GM23338 (cell line): Measurements from ENCODE around the gene RESP18. TPM values are rescaled to one million over a fixed set of nuclear protein-coding genes. Genes with fewer than 3 reads are reported as not detected.

Experiments
- ATAC-seq: fragments of 200-7000 bp; cut with Tn5 transposase; 3 replicates; pipeline ENCODE4 v1.9.1; 2020
- DNase-seq: peaks from one replicate; pipeline ENCODE4 v3.0.0-alpha.2; 2015; ENCODE audit warnings: low spot score
- H2AFZ ChIP-seq: fragments of 200-600 bp; sonication (generic); 2 replicates; pipeline ENCODE4 v1.8.0; 2016; ENCODE audit warnings: antibody characterized with exemption, mild to moderate bottlenecking, moderate library complexity
- H3F3A ChIP-seq: fragments of 200-600 bp; sonication (generic); replicated peaks from 2 replicates; pipeline ENCODE4 v1.8.0; 2017; ENCODE audit warnings: antibody characterized with exemption, mixed run types, low read depth
- H3K27ac ChIP-seq: fragments of 200-600 bp; sonication (generic); 2 replicates; pipeline ENCODE4 v1.6.1; 2016; ENCODE audit warnings: low read depth
- H3K27me3 ChIP-seq: fragments of 200-600 bp; sonication (generic); 2 replicates; pipeline ENCODE4 v1.8.0; 2016; ENCODE audit warnings: mild to moderate bottlenecking, mixed run types, moderate library complexity; ENCODE audit not compliant: insufficient read depth
- H3K36me3 ChIP-seq: fragments of 200-600 bp; sonication (generic); 2 replicates; pipeline ENCODE4 v1.8.0; 2016; ENCODE audit warnings: mild to moderate bottlenecking; ENCODE audit not compliant: insufficient read depth
- H3K4me1 ChIP-seq: fragments of 200-600 bp; sonication (generic); 2 replicates; pipeline ENCODE4 v1.8.0; 2016; ENCODE audit warnings: mild to moderate bottlenecking, moderate library complexity; ENCODE audit not compliant: insufficient read depth
- H3K4me2 ChIP-seq: fragments of 200-600 bp; sonication (generic); 2 replicates; pipeline ENCODE4 v1.7.1; 2017; ENCODE audit warnings: mixed run types
- H3K4me3 ChIP-seq: fragments of 200-600 bp; sonication (generic); 2 replicates; pipeline ENCODE4 v1.6.1; 2016; ENCODE audit warnings: mixed run types
- H3K79me2 ChIP-seq: fragments of 200-600 bp; sonication (generic); replicated peaks from 2 replicates; pipeline ENCODE4 v1.8.0; 2017; ENCODE audit warnings: mild to moderate bottlenecking; ENCODE audit not compliant: insufficient read depth
- H3K9me2 ChIP-seq: fragments of 200-600 bp; sonication (generic); 2 replicates; pipeline ENCODE4 v1.8.0; 2017; ENCODE audit not compliant: insufficient read depth
- H4K20me1 ChIP-seq: fragments of 200-600 bp; sonication (generic); replicated peaks from 2 replicates; pipeline ENCODE4 v1.8.0; 2017; ENCODE audit warnings: mild to moderate bottlenecking; ENCODE audit not compliant: insufficient read depth
- H3K27ac Mint-ChIP-seq: 2 replicates; pipeline ENCODE4 v1.8.0; 2020; ENCODE audit warnings: inconsistent platforms, mild to moderate bottlenecking, moderate library complexity, mixed read lengths
- H3K27me3 Mint-ChIP-seq: 3 replicates; pipeline ENCODE4 v1.8.0; 2022; ENCODE audit warnings: low read depth, mild to moderate bottlenecking, moderate library complexity, mixed read lengths, inconsistent platforms; ENCODE audit not compliant: insufficient read depth, poor library complexity
- H3K36me3 Mint-ChIP-seq: 3 replicates; pipeline ENCODE4 v1.8.0; 2021; ENCODE audit warnings: low read depth, mild to moderate bottlenecking, inconsistent platforms, moderate library complexity, mixed read lengths
- H3K4me1 Mint-ChIP-seq: 3 replicates; pipeline ENCODE4 v1.8.0; 2020; ENCODE audit warnings: mild to moderate bottlenecking, inconsistent platforms, mixed read lengths
- H3K4me3 Mint-ChIP-seq: 3 replicates; pipeline ENCODE4 v1.8.0; 2021; ENCODE audit warnings: moderate library complexity, mild to moderate bottlenecking, inconsistent platforms, mixed read lengths
- H3K9me3 Mint-ChIP-seq: 3 replicates; pipeline ENCODE4 v1.8.0; 2020; ENCODE audit warnings: moderate library complexity, mild to moderate bottlenecking, inconsistent platforms, mixed read lengths
- POLR2AphosphoS5 ChIP-seq: IDR thresholded peaks from 2 replicates; pipeline ENCODE4 v1.6.1; 2016; ENCODE audit warnings: antibody characterized with exemption, low read depth
- ZNF331 ChIP-seq: fragments of 250-450 bp; sonication (Bioruptor Pico); IDR thresholded peaks from 2 replicates; pipeline ENCODE4 v1.5.0; 2020; ENCODE audit warnings: low read depth, mild to moderate bottlenecking, moderate library complexity
- microRNA counts: library from miRNA; unstranded; fragments of <30 nt; microRNA quantifications from one replicate; lab custom pipeline; 2017
- microRNA-seq: library from miRNA; unstranded; fragments of <30 nt; microRNA quantifications from one replicate; pipeline ENCODE4, GENCODE V29; 2017
- polyA plus RNA-seq: library from polyadenylated mRNA; unstranded; fragments of >200 nt; fragmentation: Nextera tagmentation; extraction: Ambion mirVana; gene quantifications from 2 replicates; pipeline ENCODE4 v1.2.1, GENCODE V29; 2016
- small RNA-seq: library from RNA; depleted of rRNA; stranded (forward); fragments of <200 nt; gene quantifications from one replicate; pipeline ENCODE3, GENCODE V24; 2014; ENCODE audit warnings: low replicate concordance
- total RNA-seq: library from RNA; depleted of rRNA; stranded (reverse); fragments of >200 nt; shearing (Covaris generic); gene quantifications from 2 replicates; pipeline ENCODE4 v1.2.3, GENCODE V29; 2014; rRNA removed
- TF ChIP-seq, protein P1 (sequence below), 2 experiments: fragments of 200-600 bp in 1 of 2; sonication (generic) in 1 of 2; conservative IDR thresholded peaks; 2 replicates each; pipeline versions ENCODE4 v1.5.1 to v1.6.1; 2016 to 2017; ENCODE audit warnings: antibody characterized with exemption in 2 of 2, low read depth in 2 of 2, mild to moderate bottlenecking in 2 of 2, moderate library complexity in 1 of 2

Gene RESP18
- total and polyA plus RNA-seq, 2 experiments from 2014 or later, result not detected

DNA sequence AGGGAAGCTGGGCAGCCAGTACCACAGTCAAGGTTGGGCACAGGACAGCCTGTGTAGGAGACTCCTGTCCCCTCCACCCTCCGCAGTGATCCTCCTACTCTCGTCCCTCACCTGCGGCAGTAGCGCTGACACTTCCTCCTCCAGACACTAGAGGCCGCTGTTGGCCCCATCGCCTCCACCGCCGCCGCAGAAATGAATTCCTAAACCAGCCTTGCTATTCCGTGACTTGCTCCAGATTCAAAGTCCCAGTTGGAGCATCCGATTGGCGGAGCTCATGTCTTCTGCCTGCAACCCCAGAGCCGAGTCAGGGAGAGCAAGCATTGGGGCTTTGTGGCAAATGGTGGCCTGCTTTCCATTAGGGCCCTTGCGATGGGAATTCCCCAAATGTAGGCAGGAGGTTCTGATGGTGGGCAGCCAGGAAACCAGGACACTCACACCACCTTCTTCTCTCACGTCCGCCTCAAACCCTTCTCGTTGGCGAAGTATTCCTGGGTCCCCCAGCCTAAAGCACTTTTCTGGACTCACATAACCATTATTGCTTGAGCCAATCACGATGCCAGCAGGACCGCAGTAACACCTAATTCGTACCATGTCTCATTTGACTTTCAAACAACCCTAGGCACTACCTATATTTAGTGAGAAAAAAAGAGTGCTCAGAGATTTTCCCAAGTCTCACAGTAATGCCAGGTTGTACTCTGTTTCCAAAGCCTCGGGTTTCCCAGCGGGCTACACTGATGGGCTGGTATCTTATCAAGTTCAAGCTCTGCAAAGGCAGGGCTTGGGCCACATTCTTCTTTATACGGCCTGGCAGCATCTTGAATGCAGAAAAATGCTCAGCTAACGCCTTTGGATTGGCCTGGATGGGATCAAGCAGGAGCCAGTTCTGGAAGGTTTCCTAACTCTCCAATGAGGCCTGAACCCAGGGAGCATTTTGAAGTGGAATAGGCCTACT, 54.6 kb downstream of the RESP18 start:
- Mint-ChIP-seq H3K27ac (peak overlapping the region; percentile 84; the same call in 1 of the 2 replicates), H3K27me3 (peaks cover 16% of the 10 kb centered on the region), H3K4me1 (peaks cover 43% of the 10 kb centered on the region), H3K4me3 (peak overlapping the region; percentile 85), H3K36me3 (peaks cover 9% of the 10 kb centered on the region; the same call in 1 of the 3 replicates), H3K9me3 (no peaks in the 10 kb centered on the region)
- peak; percentile 92 for DNase-seq
- Histone ChIP-seq H3F3A (no peaks in the 10 kb centered on the region), H3K79me2 (no peaks in the 10 kb centered on the region), H3K27ac (no peak overlapping the region), H3K4me2 (peak overlapping the region; percentile 95), H3K4me3 (peak overlapping the region; percentile 83), H3K36me3 (no peaks in the 10 kb centered on the region; the same call in 1 of the 2 replicates), H3K9me2 (no peaks in the 10 kb centered on the region), H2AFZ (peak overlapping the region; percentile 80), H3K4me1 (peaks cover 35% of the 10 kb centered on the region), H4K20me1 (no peaks in the 10 kb centered on the region), H3K27me3 (no peaks in the 10 kb centered on the region)
- TF ChIP-seq, protein P1, sequence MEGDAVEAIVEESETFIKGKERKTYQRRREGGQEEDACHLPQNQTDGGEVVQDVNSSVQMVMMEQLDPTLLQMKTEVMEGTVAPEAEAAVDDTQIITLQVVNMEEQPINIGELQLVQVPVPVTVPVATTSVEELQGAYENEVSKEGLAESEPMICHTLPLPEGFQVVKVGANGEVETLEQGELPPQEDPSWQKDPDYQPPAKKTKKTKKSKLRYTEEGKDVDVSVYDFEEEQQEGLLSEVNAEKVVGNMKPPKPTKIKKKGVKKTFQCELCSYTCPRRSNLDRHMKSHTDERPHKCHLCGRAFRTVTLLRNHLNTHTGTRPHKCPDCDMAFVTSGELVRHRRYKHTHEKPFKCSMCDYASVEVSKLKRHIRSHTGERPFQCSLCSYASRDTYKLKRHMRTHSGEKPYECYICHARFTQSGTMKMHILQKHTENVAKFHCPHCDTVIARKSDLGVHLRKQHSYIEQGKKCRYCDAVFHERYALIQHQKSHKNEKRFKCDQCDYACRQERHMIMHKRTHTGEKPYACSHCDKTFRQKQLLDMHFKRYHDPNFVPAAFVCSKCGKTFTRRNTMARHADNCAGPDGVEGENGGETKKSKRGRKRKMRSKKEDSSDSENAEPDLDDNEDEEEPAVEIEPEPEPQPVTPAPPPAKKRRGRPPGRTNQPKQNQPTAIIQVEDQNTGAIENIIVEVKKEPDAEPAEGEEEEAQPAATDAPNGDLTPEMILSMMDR (conservative IDR thresholded peaks at IDR 0.05; ENCODE audit: low read depth in 2 of 2), result peak; percentile 88 to 94
- TF ChIP-seq POLR2AphosphoS5 (peak; percentile 9; the same call in 1 of the 2 replicates), ZNF331 (CRISPR knock-in tag) (no peak)
- ATAC-seq, result peak; percentile 67

MicroRNAs within 50 kb of the gene (microRNA counts, 767-probe panel; counts per million panel counts)
- not detected for microRNA hsa-miR-153 (lab: Ali Mortazavi, UCI)

Small RNA genes lying within 50 kb of the gene (microRNA-seq; reads per million reads assigned to microRNA genes)
- not detected for gene MIR153-1

Small RNA genes lying within 50 kb of the gene (small RNA-seq; reads per million reads assigned to genes)
- not detected for gene AC053503.3
- gene MIR153-1, result 0.15 reads per million

Other genes starting within 250 kb of the RESP18 start
- 25.2 and 30.6 TPM in 2 replicates for gene NHEJ1, start 171.9 kb downstream of the RESP18 start, total RNA-seq
- 16.5 and 19.6 TPM in 2 replicates for gene NHEJ1, start 171.9 kb downstream of the RESP18 start, polyA plus RNA-seq
- 0.73 TPM in 1 of 2 replicates, not detected in the other for gene SLC23A3, start 162.7 kb downstream of the RESP18 start, total RNA-seq
- 0.10 and 0.26 TPM in 2 replicates for gene SLC23A3, start 162.7 kb downstream of the RESP18 start, polyA plus RNA-seq
- 18.2 and 22.8 TPM in 2 replicates for gene CNPPD1, start 155.8 kb downstream of the RESP18 start, total RNA-seq
- 17.4 and 18.0 TPM in 2 replicates for gene CNPPD1, start 155.8 kb downstream of the RESP18 start, polyA plus RNA-seq
- 35.1 and 41.8 TPM in 2 replicates for gene RETREG2, start 154.5 kb downstream of the RESP18 start, total RNA-seq
- 12.7 and 13.2 TPM in 2 replicates for gene RETREG2, start 154.5 kb downstream of the RESP18 start, polyA plus RNA-seq
- 21.5 and 30.0 TPM in 2 replicates for gene ZFAND2B, start 126.0 kb downstream of the RESP18 start, total RNA-seq
- gene ZFAND2B, start 126.0 kb downstream of the RESP18 start, polyA plus RNA-seq, result 13.1 and 16.3 TPM in 2 replicates
- 35.1 and 43.6 TPM in 2 replicates for gene ABCB6, start 113.8 kb downstream of the RESP18 start, total RNA-seq
- gene ABCB6, start 113.8 kb downstream of the RESP18 start, polyA plus RNA-seq, result 26.2 and 29.8 TPM in 2 replicates
- 54.2 and 62.7 TPM in 2 replicates for gene ATG9A, start 103.1 kb downstream of the RESP18 start, total RNA-seq
- gene ATG9A, start 103.1 kb downstream of the RESP18 start, polyA plus RNA-seq, result 18.0 and 20.7 TPM in 2 replicates
- gene ANKZF1, start 102.9 kb downstream of the RESP18 start, total RNA-seq, result 51.2 and 61.9 TPM in 2 replicates
- 29.9 TPM in 2 replicates for gene ANKZF1, start 102.9 kb downstream of the RESP18 start, polyA plus RNA-seq
- 5.4 and 5.6 TPM in 2 replicates for gene GLB1L, start 87.3 kb downstream of the RESP18 start, total RNA-seq
- gene GLB1L, start 87.3 kb downstream of the RESP18 start, polyA plus RNA-seq, result 1.7 TPM in 2 replicates
- gene STK16, start 87.3 kb downstream of the RESP18 start, total RNA-seq, result 12.1 and 17.0 TPM in 2 replicates
- gene STK16, start 87.3 kb downstream of the RESP18 start, polyA plus RNA-seq, result 3.1 and 3.4 TPM in 2 replicates
- 0.14 TPM in 1 of 2 replicates, not detected in the other for gene TUBA4B, start 79.5 kb downstream of the RESP18 start, total RNA-seq
- 0.17 TPM in 1 of 2 replicates, not detected in the other for gene TUBA4B, start 79.5 kb downstream of the RESP18 start, polyA plus RNA-seq
- gene TUBA4A, start 78.8 kb downstream of the RESP18 start, total RNA-seq, result 77.7 and 89.6 TPM in 2 replicates
- gene TUBA4A, start 78.8 kb downstream of the RESP18 start, polyA plus RNA-seq, result 43.3 and 44.3 TPM in 2 replicates
- 25.5 and 25.9 TPM in 2 replicates for gene DNAJB2, start 53.4 kb downstream of the RESP18 start, total RNA-seq
- 6.4 and 9.0 TPM in 2 replicates for gene DNAJB2, start 53.4 kb downstream of the RESP18 start, polyA plus RNA-seq
- gene PTPRN, start 23.3 kb downstream of the RESP18 start, total RNA-seq, result 18.8 and 22.1 TPM in 2 replicates
- 4.8 and 5.1 TPM in 2 replicates for gene PTPRN, start 23.3 kb downstream of the RESP18 start, polyA plus RNA-seq
- 58.8 and 67.9 TPM in 2 replicates for gene DNPEP, start 55.2 kb upstream of the RESP18 start, total RNA-seq
- gene DNPEP, start 55.2 kb upstream of the RESP18 start, polyA plus RNA-seq, result 44.9 and 49.2 TPM in 2 replicates
- 2.0 and 6.1 TPM in 2 replicates for gene DES, start 85.6 kb upstream of the RESP18 start, total RNA-seq
- gene DES, start 85.6 kb upstream of the RESP18 start, polyA plus RNA-seq, result 1.0 and 1.3 TPM in 2 replicates
- 32.4 and 32.6 TPM in 2 replicates for gene SPEG, start 102.1 kb upstream of the RESP18 start, total RNA-seq
- 12.6 and 12.9 TPM in 2 replicates for gene SPEG, start 102.1 kb upstream of the RESP18 start, polyA plus RNA-seq
- 33.8 and 37.3 TPM in 2 replicates for gene GMPPA, start 166.1 kb upstream of the RESP18 start, total RNA-seq
- gene GMPPA, start 166.1 kb upstream of the RESP18 start, polyA plus RNA-seq, result 25.2 and 27.0 TPM in 2 replicates
- 3.6 TPM in 1 of 2 replicates, not detected in the other for gene ASIC4, start 181.7 kb upstream of the RESP18 start, total RNA-seq
- 0.13 and 0.40 TPM in 2 replicates for gene ASIC4, start 181.7 kb upstream of the RESP18 start, polyA plus RNA-seq
- gene CHPF, start 211.1 kb upstream of the RESP18 start, total RNA-seq, result 232 and 252 TPM in 2 replicates
- gene CHPF, start 211.1 kb upstream of the RESP18 start, polyA plus RNA-seq, result 34.4 and 36.5 TPM in 2 replicates
- gene TMEM198, start 211.3 kb upstream of the RESP18 start, total RNA-seq, result 13.7 and 25.6 TPM in 2 replicates
- 5.6 TPM in 2 replicates for gene TMEM198, start 211.3 kb upstream of the RESP18 start, polyA plus RNA-seq
- gene OBSL1, start 238.8 kb upstream of the RESP18 start, total RNA-seq, result 164 and 207 TPM in 2 replicates
- 94.9 and 102 TPM in 2 replicates for gene OBSL1, start 238.8 kb upstream of the RESP18 start, polyA plus RNA-seq
- gene INHA, start 239.6 kb upstream of the RESP18 start, total RNA-seq, result 0.31 and 1.6 TPM in 2 replicates
- 0.56 and 1.5 TPM in 2 replicates for gene INHA, start 239.6 kb upstream of the RESP18 start, polyA plus RNA-seq